ENCODE results near the gene DCLK1.

DNA sequence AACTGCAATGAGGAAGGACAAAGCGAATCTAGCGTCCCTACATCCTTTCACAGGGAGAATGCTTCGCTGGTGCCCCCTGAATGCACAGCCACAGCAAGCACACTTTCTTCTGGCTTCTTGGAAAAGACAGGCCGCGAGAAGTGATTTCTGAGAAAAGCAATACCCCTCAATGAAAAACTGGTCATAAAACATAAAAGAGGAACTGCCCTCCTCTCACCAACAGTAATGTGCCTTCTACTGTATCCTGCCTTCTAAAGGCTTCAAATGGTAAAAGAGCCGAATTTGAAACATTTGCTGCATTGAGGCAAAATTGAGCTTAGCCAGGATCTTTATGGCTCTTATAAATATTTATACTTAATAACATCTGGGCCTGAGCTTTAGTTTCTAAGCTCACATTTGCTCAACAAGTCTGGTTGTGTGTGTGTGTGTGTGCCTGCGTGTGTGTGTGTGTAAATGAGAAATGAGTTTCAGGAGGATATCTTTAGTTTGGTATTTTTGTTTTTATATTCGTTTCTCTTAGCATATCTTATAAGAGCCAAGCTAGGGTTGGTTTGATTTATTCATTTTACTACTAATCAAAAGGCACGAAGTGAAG, 408.6 kb downstream of the DCLK1 start:
- TF ChIP-seq, protein P1, sequence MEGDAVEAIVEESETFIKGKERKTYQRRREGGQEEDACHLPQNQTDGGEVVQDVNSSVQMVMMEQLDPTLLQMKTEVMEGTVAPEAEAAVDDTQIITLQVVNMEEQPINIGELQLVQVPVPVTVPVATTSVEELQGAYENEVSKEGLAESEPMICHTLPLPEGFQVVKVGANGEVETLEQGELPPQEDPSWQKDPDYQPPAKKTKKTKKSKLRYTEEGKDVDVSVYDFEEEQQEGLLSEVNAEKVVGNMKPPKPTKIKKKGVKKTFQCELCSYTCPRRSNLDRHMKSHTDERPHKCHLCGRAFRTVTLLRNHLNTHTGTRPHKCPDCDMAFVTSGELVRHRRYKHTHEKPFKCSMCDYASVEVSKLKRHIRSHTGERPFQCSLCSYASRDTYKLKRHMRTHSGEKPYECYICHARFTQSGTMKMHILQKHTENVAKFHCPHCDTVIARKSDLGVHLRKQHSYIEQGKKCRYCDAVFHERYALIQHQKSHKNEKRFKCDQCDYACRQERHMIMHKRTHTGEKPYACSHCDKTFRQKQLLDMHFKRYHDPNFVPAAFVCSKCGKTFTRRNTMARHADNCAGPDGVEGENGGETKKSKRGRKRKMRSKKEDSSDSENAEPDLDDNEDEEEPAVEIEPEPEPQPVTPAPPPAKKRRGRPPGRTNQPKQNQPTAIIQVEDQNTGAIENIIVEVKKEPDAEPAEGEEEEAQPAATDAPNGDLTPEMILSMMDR (IDR thresholded peaks at IDR 0.05; ENCODE audit: poor library complexity), result no peak
- no peak for TF ChIP-seq EZH2 (IDR thresholded peaks at IDR 0.05; ENCODE audit: borderline replicate concordance)

All from hepatocyte (in vitro differentiated cells).